Measurements from ENCODE around the gene PHF21A.

Gene PHF21A

DNA sequence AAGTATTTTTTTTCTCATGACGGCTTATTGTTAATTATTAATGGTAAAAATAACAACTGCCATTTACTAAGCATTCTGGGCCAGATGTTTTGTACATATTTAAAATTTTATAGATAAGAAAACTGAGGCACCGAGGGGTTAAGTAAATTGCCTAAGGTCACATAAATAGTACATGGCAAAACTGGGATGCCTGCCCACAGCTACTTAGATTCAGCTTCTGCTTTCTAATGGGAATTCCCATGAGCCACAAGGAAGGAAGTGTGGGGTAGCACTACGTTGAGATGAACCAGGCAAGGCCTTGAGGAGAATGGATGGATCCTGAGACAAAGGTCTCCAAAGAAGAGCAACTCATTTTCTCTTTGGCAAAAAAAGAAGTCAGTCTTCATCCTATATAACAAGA is 11.9 kb upstream of the PHF21A start:
- no peak overlapping the region for H3K27ac ChIP-seq
- TF ChIP-seq ZFX (IDR thresholded peaks at IDR 0.05): no peak
- TF ChIP-seq, protein P1, sequence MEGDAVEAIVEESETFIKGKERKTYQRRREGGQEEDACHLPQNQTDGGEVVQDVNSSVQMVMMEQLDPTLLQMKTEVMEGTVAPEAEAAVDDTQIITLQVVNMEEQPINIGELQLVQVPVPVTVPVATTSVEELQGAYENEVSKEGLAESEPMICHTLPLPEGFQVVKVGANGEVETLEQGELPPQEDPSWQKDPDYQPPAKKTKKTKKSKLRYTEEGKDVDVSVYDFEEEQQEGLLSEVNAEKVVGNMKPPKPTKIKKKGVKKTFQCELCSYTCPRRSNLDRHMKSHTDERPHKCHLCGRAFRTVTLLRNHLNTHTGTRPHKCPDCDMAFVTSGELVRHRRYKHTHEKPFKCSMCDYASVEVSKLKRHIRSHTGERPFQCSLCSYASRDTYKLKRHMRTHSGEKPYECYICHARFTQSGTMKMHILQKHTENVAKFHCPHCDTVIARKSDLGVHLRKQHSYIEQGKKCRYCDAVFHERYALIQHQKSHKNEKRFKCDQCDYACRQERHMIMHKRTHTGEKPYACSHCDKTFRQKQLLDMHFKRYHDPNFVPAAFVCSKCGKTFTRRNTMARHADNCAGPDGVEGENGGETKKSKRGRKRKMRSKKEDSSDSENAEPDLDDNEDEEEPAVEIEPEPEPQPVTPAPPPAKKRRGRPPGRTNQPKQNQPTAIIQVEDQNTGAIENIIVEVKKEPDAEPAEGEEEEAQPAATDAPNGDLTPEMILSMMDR (conservative IDR thresholded peaks at IDR 0.05): no peak

DNA sequence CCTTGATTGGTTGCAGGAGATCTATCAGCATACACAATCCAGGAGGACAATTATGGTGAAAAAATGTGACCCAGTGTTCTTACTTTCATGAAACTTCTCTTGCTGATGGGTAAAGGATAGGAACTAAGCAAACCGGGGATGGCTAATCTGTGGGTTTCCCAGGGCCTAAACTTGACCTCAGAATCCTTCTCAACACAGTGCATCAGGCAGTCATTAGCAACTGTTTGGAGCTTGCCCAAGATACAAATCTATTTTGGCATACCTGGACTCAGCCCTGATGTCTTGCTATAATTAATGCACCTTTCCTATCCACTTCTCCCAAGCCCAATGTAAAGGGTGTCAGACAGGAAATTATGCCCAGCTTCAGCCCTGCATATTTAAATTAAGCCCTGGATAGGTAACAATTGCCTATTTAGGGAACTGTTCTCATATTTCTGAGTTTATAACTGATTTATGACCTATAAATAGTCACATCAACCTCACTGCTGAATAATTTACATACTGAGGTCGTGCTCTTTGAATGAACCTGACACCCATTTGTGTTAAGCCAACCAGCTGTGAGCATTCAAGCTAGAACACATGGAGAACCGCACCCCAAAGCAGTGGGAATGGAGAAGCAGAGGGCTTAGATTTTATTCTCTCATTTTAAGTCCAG is 9.2 kb upstream of the PHF21A start:
- TF ChIP-seq, protein P1 (conservative IDR thresholded peaks at IDR 0.05): no peak
- no peak for TF ChIP-seq ZFX (IDR thresholded peaks at IDR 0.05)
- no peak overlapping the region for H3K27ac ChIP-seq

DNA sequence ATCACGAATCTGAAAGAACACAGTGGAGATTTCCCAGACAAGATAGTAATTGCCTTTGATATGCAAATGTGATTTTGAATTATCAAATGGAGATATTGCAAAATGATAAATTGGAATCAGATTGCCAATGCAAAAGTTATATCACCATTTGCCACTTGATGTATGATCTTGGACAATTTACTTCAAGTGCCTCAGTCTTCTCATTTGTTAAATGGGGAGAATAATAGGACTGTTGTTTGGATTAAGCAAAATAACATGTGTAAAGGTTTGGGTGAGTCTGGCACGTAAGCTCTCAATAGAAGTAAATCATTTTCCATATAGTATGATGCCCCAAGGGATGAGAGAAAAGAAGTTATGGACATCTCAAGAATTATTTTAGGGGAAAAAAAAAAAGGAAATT is 7.9 kb upstream of the PHF21A start:
- TF ChIP-seq, protein P1 (conservative IDR thresholded peaks at IDR 0.05): no peak
- no peak for TF ChIP-seq ZFX (IDR thresholded peaks at IDR 0.05)
- no peak overlapping the region for H3K27ac ChIP-seq

DNA sequence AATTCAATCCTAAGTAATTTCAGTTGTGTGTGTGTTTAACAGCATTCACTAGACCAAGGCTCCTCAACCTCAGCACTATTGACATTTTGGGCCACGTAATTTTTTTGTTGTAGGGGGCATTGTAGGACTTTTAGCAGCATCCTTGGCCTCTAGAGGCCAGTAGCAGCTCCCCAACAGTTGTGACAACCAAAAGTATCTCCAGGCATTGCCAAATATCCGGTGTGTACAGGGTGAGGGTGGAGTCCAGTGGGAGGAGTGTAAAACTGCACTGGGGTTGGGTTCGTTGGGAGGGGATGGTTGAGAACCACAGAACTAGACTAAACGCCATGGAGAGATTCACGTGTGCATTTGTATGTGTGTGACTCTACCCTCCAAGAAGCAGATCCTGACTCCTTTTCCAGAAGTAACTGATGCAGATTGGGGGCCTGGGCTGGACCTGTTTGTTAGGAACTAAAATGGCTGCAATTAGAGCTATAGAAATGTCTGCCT is 5.9 kb upstream of the PHF21A start:
- no peak overlapping the region for H3K27ac ChIP-seq
- no peak for TF ChIP-seq ZFX (IDR thresholded peaks at IDR 0.05)
- TF ChIP-seq, protein P1 (conservative IDR thresholded peaks at IDR 0.05): peak; percentile 23

DNA sequence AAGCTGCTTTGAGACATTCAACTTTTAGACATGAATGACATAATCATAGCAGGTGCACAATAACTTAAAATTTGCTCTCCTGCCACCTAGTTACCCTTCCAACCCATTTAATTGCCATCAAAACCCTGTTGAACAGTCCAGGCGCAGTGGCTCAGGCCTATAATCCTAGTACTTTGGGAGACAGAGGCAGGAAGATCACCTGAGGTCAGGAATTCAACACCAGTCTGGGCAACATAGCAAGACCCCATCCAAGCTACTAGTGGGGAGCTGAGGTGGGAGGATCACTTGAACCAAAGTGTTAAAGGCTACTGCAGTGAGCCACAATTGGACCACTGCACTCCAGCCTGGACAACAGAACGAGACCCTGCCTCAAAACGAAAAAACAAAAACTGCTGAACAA is 4.0 kb upstream of the PHF21A start:
- no peak overlapping the region for H3K27ac ChIP-seq
- no peak for TF ChIP-seq ZFX (IDR thresholded peaks at IDR 0.05)
- TF ChIP-seq, protein P1 (conservative IDR thresholded peaks at IDR 0.05): no peak

DNA sequence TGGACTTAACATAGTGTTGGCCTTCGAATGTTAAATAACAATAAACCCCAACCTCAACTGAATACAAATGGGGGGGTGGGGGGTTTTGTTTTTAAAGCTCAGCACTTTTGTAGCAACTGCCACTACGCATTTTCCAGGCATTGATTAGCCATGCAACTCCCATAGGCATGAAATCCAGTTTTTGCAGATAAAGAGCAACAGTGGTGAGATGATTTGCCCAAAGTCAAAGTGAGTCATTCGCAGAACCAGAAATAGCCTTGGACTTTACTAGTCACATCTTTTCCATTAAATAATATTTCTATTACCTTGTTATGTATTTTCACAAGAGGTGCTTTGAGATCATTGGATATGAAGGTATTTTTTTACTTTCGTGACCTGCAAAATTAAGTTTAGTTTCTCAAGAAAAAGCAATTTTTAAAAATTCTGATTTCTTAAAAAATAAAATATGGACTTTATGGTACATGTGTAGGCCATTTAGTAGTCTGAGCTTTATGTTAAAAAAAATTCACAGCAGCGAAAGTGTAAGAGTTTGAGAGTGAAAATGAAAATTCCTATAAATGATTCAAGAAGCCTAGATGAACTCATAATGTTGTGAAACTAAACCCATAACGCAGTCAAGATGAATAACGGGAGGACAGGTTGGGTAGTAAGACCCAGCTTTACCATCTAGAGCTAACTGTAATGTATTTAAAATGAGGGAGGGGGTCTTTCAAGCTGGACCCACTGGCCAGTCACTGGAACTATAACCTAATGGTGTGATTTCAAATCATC is 1.9 kb upstream of the PHF21A start:
- TF ChIP-seq, protein P1 (conservative IDR thresholded peaks at IDR 0.05): no peak
- TF ChIP-seq ZFX (IDR thresholded peaks at IDR 0.05): no peak
- no peak overlapping the region for H3K27ac ChIP-seq
